ENCODE results near the gene PLA2G2F.

DNA sequence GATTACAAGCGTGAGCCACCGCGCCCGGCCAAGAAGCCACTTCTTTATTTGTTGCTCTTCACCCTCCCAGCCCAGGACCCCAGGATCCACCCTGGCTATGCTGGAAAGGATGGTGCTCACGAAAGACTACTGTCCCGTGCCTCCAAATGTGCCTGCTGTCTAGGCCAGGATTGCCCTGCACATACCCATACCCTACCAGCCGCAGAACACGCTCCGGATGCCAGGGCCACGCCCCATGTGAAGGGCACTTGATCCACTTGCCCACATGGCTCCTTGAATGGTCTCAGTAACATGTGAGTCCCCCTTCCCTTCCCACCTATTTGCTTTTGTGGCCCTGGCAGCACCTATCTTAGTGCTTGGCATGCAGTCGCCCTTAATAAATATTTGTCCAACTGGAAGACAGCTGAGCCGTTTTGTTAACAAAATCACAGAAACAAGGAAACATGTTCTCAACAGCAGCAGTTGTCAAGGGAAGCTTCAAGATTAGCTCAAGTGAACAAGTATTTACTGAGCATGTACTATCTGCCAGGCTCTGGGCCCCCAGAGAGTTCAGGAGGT is 33.0 kb downstream of the PLA2G2F start:
- TF ChIP-seq, protein P1, sequence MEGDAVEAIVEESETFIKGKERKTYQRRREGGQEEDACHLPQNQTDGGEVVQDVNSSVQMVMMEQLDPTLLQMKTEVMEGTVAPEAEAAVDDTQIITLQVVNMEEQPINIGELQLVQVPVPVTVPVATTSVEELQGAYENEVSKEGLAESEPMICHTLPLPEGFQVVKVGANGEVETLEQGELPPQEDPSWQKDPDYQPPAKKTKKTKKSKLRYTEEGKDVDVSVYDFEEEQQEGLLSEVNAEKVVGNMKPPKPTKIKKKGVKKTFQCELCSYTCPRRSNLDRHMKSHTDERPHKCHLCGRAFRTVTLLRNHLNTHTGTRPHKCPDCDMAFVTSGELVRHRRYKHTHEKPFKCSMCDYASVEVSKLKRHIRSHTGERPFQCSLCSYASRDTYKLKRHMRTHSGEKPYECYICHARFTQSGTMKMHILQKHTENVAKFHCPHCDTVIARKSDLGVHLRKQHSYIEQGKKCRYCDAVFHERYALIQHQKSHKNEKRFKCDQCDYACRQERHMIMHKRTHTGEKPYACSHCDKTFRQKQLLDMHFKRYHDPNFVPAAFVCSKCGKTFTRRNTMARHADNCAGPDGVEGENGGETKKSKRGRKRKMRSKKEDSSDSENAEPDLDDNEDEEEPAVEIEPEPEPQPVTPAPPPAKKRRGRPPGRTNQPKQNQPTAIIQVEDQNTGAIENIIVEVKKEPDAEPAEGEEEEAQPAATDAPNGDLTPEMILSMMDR (IDR thresholded peaks at IDR 0.05): no peak
- TF ChIP-seq, protein P2, sequence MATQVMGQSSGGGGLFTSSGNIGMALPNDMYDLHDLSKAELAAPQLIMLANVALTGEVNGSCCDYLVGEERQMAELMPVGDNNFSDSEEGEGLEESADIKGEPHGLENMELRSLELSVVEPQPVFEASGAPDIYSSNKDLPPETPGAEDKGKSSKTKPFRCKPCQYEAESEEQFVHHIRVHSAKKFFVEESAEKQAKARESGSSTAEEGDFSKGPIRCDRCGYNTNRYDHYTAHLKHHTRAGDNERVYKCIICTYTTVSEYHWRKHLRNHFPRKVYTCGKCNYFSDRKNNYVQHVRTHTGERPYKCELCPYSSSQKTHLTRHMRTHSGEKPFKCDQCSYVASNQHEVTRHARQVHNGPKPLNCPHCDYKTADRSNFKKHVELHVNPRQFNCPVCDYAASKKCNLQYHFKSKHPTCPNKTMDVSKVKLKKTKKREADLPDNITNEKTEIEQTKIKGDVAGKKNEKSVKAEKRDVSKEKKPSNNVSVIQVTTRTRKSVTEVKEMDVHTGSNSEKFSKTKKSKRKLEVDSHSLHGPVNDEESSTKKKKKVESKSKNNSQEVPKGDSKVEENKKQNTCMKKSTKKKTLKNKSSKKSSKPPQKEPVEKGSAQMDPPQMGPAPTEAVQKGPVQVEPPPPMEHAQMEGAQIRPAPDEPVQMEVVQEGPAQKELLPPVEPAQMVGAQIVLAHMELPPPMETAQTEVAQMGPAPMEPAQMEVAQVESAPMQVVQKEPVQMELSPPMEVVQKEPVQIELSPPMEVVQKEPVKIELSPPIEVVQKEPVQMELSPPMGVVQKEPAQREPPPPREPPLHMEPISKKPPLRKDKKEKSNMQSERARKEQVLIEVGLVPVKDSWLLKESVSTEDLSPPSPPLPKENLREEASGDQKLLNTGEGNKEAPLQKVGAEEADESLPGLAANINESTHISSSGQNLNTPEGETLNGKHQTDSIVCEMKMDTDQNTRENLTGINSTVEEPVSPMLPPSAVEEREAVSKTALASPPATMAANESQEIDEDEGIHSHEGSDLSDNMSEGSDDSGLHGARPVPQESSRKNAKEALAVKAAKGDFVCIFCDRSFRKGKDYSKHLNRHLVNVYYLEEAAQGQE (IDR thresholded peaks at IDR 0.05; ENCODE audit: insufficient read depth in 1 of 2, low read depth in 2 of 2, low read length in 1 of 2): no peak
